ENCODE results near the gene ADAM19. TPM values are rescaled to one million over a fixed set of nuclear protein-coding genes. Genes with fewer than 3 reads are reported as not detected.

Gene ADAM19
- total and polyA plus RNA-seq, 2 of the 4 experiments (the other 2 are of a cell fraction) = 35.5 to 49.2 TPM

DNA sequence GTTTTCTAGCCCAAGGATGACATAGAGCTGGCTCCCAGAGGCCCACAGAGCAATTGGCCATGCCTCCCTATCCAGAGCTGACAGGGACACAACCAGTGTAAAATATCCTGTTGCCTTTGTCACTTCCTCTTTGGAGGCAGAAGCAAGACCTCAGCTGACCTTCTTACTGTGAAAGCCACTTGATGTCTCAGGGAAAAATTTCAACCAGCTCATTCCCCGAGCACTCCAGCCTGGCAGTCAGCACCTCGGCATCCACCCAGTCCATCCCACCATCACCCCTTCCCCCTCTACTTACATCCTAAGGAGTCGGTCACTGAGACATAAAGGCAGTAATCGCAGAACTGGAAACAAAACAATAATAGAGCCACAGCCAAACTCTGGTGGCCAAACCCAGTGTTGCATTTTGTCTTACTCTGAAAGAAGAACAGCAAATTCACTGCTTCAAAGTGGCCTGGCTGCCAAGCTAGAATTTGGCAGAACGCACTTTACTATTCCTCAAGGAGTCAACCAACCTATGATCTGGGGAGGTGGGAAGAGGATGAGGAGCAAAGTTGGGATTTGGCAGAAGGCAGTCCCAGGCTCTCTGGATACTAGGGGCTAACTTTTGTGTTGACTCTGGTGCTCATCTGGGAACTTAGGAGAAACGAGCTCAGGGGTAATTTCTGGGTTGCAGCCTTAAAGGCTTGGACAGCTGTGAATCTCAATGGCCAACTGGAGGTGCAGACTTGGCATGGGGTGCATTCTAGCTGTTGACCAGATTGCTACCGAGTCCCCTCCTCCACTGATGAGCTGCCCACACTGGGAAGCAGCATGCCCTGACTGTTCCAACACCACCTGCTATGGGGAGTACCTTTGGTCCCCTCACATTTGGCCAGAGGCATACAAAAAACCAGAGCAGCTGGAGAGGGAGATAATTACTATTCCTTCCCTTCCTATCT lies 101.9 kb downstream of the ADAM19 start (continued):
- TF ChIP-seq SMC3 (IDR thresholded peaks at IDR 0.05; ENCODE audit: low read depth, low read length) (peak; percentile 41), MXI1 (IDR thresholded peaks at IDR 0.05; ENCODE audit: borderline replicate concordance, low read depth, low read length) (no peak), MAFK (IDR thresholded peaks at IDR 0.05; ENCODE audit: low read depth, low read length) (peak; percentile 15; the same call in 1 of the 2 replicates), POLR2A (IDR thresholded peaks at IDR 0.05; ENCODE audit: low read depth, low read length) (no peak)

DNA sequence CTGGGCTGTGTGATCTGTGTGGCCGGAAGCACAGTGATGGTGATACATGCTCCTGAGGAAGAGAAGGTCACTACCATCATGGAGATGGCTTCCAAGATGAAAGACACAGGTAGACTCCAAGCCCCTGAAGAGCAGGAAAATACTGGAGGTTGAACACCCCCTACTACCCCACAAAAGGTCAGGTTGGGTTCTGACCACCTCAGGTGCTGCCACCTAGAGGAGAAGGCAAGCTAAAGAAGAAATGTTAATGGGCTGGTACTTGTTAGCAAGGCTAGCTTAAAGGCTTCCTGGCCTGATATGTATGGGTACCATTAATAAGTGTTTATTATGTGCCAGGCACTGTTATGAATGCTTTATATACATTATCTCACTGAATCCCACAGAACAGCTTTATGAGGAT lies 103.9 kb downstream of the ADAM19 start:
- Histone ChIP-seq H3K56ac (ENCODE audit: extremely low read depth, insufficient read depth, low read length) (no peak overlapping the region), H2BK5ac (ENCODE audit: low read depth, low read length, poor library complexity, severe bottlenecking) (no peak overlapping the region), H3K4me1 (ENCODE audit: control insufficient read depth, insufficient read depth, low read length) (peaks cover 9% of the 10 kb centered on the region; the same call in 1 of the 2 replicates), H4K5ac (ENCODE audit: low read depth, low read length) (no peak overlapping the region; the same call in 1 of the 2 replicates), H3K4ac (ENCODE audit: low read depth, low read length) (no peak overlapping the region), H3K4me2 (ENCODE audit: low read depth, low read length) (no peak overlapping the region), H3K23ac (ENCODE audit: low read depth, low read length) (no peak overlapping the region), H2BK120ac (ENCODE audit: low read depth, low read length) (no peak overlapping the region), H3K36me3 (ENCODE audit: control insufficient read depth, insufficient read depth, low read length) (peaks cover 5% of the 10 kb centered on the region), H3K9ac (ENCODE audit: low read depth, low read length) (no peak overlapping the region), H3K27ac (ENCODE audit: insufficient read depth, low read length) (no peak overlapping the region), H2AK5ac (ENCODE audit: low read depth, low read length) (peak overlapping the region; percentile 70), H2BK20ac (ENCODE audit: low read depth, low read length) (no peak overlapping the region; the same call in 1 of the 2 replicates), H3K27me3 (ENCODE audit: control insufficient read depth, insufficient read depth, low read length) (no peaks in the 10 kb centered on the region), H3K14ac (replicated peaks; ENCODE audit: low read depth, low read length) (no peak overlapping the region), H3K79me1 (ENCODE audit: low read depth in 1 of 2, low read length in 2 of 2) (peaks cover 4 to 31% of the 10 kb centered on the region in 2 experiments), H2AK9ac (replicated peaks; ENCODE audit: low read depth, low read length, poor library complexity) (no peak overlapping the region), H3K18ac (ENCODE audit: low read depth, low read length) (no peak overlapping the region), H4K8ac (ENCODE audit: low read depth in 2 of 2, low read length in 2 of 2) (no peak overlapping the region), H4K20me1 (ENCODE audit: insufficient read depth, low read length) (no peaks in the 10 kb centered on the region), H2BK15ac (ENCODE audit: low read depth, low read length) (no peak overlapping the region), H2AFZ (replicated peaks; ENCODE audit: low read length, poor library complexity) (no peak overlapping the region), H4K91ac (ENCODE audit: insufficient read depth, low read depth, low read length) (no peak overlapping the region), H3K4me3 (ENCODE audit: insufficient read depth, low read depth, low read length) (no peak overlapping the region), H3K9me3 (ENCODE audit: control insufficient read depth, insufficient read depth, low read length) (no peaks in the 10 kb centered on the region), H3K9me1 (ENCODE audit: insufficient read depth, low read length) (peaks cover 22% of the 10 kb centered on the region)
- CTCF ChIA-PET = interaction anchor here (0.6 to 2.3 kb wide), 14 partner anchors 12 to 1507 kb away, joined by 3 to 14 read pairs (median 4); partner anchors contain the start of gene NIPAL4
- in situ Hi-C loops (cut with MboI; ENCODE audit: low sequenced_read_pairs) = no loop called here
- WGBS, 2 experiments (ENCODE audit: extremely low coverage in 2 of 2, insufficient read length in 1 of 2) = no CpG with 5 or more reads among the region's 1 CpG
- no peak for TF ChIP-seq MXI1 (IDR thresholded peaks at IDR 0.05; ENCODE audit: borderline replicate concordance, low read depth, low read length)
- TF ChIP-seq, protein P1, sequence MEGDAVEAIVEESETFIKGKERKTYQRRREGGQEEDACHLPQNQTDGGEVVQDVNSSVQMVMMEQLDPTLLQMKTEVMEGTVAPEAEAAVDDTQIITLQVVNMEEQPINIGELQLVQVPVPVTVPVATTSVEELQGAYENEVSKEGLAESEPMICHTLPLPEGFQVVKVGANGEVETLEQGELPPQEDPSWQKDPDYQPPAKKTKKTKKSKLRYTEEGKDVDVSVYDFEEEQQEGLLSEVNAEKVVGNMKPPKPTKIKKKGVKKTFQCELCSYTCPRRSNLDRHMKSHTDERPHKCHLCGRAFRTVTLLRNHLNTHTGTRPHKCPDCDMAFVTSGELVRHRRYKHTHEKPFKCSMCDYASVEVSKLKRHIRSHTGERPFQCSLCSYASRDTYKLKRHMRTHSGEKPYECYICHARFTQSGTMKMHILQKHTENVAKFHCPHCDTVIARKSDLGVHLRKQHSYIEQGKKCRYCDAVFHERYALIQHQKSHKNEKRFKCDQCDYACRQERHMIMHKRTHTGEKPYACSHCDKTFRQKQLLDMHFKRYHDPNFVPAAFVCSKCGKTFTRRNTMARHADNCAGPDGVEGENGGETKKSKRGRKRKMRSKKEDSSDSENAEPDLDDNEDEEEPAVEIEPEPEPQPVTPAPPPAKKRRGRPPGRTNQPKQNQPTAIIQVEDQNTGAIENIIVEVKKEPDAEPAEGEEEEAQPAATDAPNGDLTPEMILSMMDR (conservative IDR thresholded peaks at IDR 0.05; ENCODE audit: low read depth, low read length) = peak; percentile 55
- TF ChIP-seq RAD21 (IDR thresholded peaks at IDR 0.05; ENCODE audit: low read length) = peak; percentile 39; the same call in 1 of the 2 replicates
- TF ChIP-seq SMC3 (IDR thresholded peaks at IDR 0.05; ENCODE audit: low read depth, low read length) = peak; percentile 49
- TF ChIP-seq MAZ (IDR thresholded peaks at IDR 0.05; ENCODE audit: borderline replicate concordance, low read depth, low read length) = no peak
- POLR2A ChIA-PET (ENCODE audit: unreplicated experiment) = no interaction called here
- intact Hi-C loops (cut with micrococcal nuclease) = no loop called here
- BruUV-seq (replicated peaks) = no TSS peak
- peak; percentile 58 for ATAC-seq (ENCODE audit: low read depth)
- DNase-seq = peak; percentile 33
- dilution Hi-C loops (cut with HindIII; ENCODE audit: low sequenced_read_pairs, unreplicated experiment) = no loop called here
